ES-I3 (cell line): ENCODE data around the gene RNF144A.

Experiments used
- H3K36me3 ChIP-seq: 2 replicates; pipeline ENCODE4 v1.6.1; 2013; ENCODE audit warnings: mild to moderate bottlenecking, low read length, control low read depth, moderate library complexity; ENCODE audit not compliant: insufficient read depth
- H3K4me1 ChIP-seq: 2 replicates; pipeline ENCODE4 v1.6.1; 2013; ENCODE audit warnings: mild to moderate bottlenecking, control low read depth, low read length; ENCODE audit not compliant: insufficient read depth
- H3K9ac ChIP-seq: 2 replicates; pipeline ENCODE4 v1.6.1; 2013; ENCODE audit warnings: low read depth, mild to moderate bottlenecking, low read length, moderate library complexity
- H3K9me3 ChIP-seq: 2 replicates; pipeline ENCODE4 v1.6.1; 2013; ENCODE audit warnings: mild to moderate bottlenecking, low read length, moderate library complexity; ENCODE audit not compliant: control insufficient read depth, insufficient read depth

RNF144A gene

DNA sequence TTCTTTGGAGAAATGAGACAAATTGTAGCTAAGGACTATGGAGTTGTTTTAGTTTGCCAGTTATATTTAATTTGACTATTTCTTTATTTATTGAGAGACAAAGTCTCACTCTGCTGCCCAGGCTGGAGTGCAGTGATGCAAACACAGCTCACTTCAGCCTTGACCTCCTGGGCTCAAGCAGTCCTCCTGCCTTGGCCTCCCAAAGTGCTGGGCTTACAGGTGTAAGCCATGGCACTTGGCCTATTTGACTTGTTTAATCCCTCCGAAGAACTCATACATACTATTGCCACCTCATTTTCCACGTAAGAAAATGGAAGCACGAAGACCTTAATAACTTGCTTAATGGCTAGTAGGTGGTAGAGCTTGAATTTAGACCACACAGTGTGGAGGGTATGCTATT, 988 bp upstream of the RNF144A start:
- peaks cover 6% of the 10 kb centered on the region; the same call in 1 of the 2 replicates for H3K4me1 ChIP-seq
- H3K36me3 ChIP-seq: no peaks in the 10 kb centered on the region
- no peaks in the 10 kb centered on the region for H3K9me3 ChIP-seq
- H3K9ac ChIP-seq: no peak overlapping the region

DNA sequence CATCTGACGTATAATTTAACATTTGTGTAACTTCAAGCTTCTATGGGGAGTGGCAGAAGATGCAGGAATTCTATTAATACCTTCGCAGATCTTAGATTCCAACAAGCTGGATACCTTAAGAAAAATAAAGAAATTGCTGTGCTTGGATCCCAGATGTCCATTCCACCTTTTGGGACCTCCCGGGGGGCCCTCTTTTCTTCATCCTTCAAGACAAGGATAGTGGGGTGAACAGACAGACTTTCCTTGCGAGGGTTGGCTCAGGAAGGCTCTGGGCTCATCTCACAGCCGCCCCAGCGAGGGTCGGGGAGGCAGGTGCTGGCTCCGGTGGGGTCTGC, 509 bp upstream of the RNF144A start:
- Histone ChIP-seq H3K36me3 (no peaks in the 10 kb centered on the region), H3K9me3 (no peaks in the 10 kb centered on the region), H3K4me1 (peaks cover 8% of the 10 kb centered on the region; the same call in 1 of the 2 replicates), H3K9ac (peak overlapping the region; percentile 74)

DNA sequence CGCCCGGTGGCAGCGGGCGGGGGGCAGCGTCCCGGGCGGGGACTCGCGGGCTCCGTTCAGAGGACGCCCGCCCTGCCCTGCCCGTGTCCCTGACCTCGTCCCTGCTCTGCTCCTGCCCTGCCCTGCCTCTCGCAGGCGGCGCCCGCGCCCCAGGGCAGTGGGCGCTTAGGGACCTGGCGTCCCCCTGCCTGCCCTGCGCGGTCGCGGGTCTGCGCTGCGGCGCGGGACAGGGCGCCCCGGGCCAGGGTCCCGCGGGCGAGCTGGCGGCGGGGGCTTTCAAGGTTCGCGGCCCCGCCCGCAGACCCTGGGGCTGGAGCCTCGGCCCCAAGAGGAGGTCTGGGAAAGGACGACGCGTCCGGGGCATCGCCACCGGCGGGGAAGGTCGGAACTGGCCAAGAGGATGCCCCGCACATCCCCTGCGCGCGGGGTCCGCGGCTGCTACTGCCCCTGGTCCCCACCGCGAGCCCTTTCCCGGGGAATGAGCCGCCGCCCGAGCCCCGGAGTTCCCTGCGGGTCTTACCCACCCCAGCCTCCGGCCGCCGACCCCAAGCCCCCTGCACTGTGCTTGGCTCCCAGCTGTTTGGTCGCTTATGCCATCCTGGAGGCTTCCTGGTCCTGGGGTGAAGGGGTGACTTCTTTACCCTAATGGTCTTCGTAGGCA, 679 bp downstream of the RNF144A start:
- Histone ChIP-seq H3K9ac (peak overlapping the region; percentile 74), H3K36me3 (no peaks in the 10 kb centered on the region)

DNA sequence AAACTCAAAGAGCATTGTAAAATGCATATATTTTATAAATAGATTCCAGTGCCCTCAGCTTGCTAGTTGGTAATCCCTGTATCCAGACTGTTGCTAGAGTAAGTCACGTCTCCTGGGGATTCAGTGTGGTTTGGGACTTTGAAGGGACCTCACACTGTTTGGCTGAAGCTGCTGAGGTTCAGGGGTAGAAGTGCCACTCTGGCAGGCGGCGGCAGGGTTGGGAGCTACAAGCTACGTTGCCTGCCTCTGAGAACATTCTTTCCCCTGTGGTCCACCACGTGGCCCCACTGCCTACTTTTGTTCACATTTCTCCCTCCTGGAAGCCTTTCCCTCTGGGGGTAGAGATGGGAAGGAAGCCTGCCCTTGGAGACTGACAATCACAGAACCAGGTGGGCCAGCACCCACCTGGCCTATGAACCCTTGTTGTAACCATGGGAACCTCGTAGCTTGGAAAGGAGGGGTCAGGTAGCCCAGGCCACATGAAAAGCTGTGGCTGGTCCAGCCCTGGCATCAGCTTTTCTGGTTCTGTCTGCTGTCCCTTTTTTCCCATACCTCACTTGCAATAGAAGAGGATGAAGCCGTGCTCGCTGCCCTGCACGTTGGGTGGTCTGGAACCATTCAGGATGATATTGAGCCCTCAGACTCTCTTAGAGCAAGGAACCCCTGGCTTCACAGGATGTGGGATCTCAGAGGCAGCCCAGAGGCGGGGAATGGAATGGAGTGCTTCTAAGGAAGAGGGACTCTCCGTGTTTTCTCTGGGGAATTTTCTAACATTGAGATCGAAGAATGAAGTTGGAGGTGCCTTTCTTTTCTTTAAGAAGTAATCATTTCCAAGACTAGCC, 2.9 kb downstream of the RNF144A start:
- Histone ChIP-seq H3K36me3 (no peaks in the 10 kb centered on the region), H3K9ac (no peak overlapping the region), H3K4me1 (peaks cover 14% of the 10 kb centered on the region; the same call in 1 of the 2 replicates), H3K9me3 (no peaks in the 10 kb centered on the region)

More for the DNA sequence above, 679 bp downstream of the RNF144A start:
- Histone ChIP-seq H3K9me3 (no peaks in the 10 kb centered on the region), H3K4me1 (peaks cover 14% of the 10 kb centered on the region; the same call in 1 of the 2 replicates)

DNA sequence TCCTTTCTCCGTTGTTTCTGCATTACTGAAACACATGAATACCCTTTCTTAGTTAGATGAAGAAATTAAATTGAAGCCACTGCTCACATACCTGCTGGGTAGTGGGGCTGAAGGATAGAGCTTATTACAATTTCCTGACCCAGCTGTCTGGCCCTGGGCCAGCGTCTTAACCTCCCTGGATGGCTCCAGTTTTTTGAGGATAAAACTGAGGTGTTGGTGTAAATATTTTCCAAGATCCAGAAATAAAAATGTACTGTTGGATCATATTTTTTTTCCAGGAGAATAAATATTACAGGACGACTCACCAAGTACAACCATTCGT, 3.5 kb downstream of the RNF144A start:
- peaks cover 11% of the 10 kb centered on the region; the same call in 1 of the 2 replicates for H3K4me1 ChIP-seq
- H3K9me3 ChIP-seq: no peaks in the 10 kb centered on the region
- H3K9ac ChIP-seq: no peak overlapping the region
- H3K36me3 ChIP-seq: no peaks in the 10 kb centered on the region

DNA sequence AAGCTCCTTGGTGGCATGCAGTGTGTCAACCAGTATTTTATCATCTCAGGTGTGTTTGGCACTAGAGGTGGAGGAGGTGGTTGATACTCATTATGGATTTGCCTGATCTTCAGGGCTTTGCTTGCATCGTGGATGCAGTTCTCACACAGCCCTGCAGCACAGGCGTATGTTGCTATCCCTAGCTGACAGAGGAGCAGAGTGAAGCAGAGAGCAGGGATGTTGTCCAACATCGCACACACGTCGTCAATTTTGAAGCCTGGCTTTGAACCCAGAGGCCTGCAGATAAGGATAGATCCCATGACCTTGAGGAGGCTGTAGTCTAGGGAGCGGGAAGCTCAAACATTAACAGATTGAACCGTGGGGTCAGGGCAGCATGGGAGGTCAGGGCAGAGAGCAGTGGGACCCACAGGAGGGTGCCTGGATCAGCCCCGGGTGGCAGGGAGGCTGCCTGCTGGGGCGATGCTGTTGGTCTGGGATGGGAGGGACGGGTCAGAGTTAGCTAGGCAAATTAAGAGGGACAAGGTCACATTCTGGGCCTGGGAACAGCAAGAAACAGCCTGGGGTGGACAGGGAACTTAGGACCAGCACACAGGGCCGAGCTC, 4.2 kb downstream of the RNF144A start:
- H3K9ac ChIP-seq: no peak overlapping the region

DNA sequence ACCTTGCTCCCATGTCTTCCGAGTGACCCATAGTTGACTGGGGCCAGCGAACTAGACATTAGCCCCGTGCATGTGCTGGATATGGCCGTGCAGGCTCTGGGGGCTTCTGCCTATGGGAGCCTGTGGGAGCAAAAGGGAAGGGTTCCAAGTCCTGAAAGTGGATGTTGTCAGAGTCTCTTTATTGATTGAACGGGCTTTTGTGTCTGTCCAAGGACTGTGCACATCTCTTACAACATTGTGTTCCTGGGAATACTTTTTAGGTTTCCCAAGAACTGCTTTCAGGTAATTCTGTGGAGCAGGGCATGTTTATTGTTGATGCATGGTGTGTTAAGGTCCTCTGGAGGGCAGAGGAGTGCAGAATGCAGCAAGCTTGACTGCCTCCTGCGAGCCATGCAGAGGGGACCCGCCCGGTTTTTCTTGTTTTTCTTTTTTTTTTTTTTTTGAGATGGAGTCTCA, 5.0 kb downstream of the RNF144A start:
- Histone ChIP-seq H3K36me3 (no peaks in the 10 kb centered on the region), H3K4me1 (peaks cover 8% of the 10 kb centered on the region; the same call in 1 of the 2 replicates), H3K9ac (no peak overlapping the region), H3K9me3 (no peaks in the 10 kb centered on the region)

More for the DNA sequence above, 4.2 kb downstream of the RNF144A start:
- peaks cover 8% of the 10 kb centered on the region; the same call in 1 of the 2 replicates for H3K4me1 ChIP-seq
- H3K36me3 ChIP-seq: no peaks in the 10 kb centered on the region
- H3K9me3 ChIP-seq: no peaks in the 10 kb centered on the region

DNA sequence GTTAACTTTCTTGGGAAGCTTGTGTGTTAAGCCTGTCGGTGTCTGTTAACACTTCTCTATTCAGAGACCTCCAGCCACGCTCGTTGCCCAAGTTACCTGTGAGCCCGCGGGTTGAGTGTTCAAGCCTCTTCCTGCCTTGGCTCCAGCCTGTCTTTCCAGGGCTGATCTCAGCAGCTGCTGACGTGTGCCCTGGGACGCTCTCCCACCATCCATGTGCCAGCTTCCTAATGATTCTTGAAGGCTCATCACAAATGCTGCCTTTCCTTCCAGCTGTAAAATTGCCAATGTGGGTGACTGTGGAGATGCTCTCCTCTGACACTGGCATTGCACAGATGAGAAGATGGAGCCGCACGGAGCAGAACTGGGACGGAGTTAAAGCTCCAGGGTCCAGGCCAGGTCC, 6.1 kb downstream of the RNF144A start:
- peaks cover 8% of the 10 kb centered on the region; the same call in 1 of the 2 replicates for H3K4me1 ChIP-seq
- H3K9ac ChIP-seq: no peak overlapping the region
- H3K9me3 ChIP-seq: no peaks in the 10 kb centered on the region
- H3K36me3 ChIP-seq: no peaks in the 10 kb centered on the region

DNA sequence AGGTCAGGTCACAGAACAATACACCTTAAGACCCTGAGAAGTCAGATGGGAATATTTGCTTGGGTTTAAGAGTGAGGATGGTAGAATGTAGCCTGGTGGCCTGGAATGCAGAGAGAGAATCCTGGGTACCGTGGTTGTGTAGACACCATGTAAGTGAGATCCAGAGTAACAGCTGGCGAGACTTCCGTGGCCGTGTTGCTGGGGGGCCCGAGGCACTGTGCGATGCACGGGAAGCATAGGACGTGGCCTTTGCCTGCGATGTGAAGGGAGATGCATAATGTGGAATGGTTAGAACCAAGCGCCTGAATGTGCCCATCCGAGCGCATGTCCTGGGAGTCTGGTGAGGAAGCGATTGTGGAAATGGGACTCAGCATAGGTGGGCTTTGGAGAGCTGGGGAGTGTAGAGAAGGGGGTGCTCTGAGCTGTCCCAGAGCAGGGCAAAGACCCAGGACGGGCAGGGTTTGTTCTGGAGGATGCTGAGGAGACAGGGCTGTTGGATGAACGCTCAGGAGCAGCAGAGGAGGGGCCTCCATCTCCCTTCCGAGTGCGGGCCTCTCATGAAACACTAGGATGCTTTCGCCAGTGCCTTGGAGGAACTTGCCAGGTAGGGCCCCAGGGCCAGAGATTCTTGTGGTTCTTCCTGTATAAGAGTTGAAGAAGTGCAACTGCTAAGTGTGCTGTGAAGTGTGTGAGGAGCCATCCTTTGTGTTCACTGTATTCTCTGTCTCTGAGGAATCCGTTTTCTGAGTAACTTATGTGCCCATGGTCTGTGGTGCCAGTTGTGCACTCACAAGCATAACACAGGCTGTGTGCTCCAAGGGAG, 7.1 kb downstream of the RNF144A start:
- no peaks in the 10 kb centered on the region for H3K9me3 ChIP-seq
- no peaks in the 10 kb centered on the region for H3K36me3 ChIP-seq
- peaks cover 8% of the 10 kb centered on the region; the same call in 1 of the 2 replicates for H3K4me1 ChIP-seq
- no peak overlapping the region for H3K9ac ChIP-seq

DNA sequence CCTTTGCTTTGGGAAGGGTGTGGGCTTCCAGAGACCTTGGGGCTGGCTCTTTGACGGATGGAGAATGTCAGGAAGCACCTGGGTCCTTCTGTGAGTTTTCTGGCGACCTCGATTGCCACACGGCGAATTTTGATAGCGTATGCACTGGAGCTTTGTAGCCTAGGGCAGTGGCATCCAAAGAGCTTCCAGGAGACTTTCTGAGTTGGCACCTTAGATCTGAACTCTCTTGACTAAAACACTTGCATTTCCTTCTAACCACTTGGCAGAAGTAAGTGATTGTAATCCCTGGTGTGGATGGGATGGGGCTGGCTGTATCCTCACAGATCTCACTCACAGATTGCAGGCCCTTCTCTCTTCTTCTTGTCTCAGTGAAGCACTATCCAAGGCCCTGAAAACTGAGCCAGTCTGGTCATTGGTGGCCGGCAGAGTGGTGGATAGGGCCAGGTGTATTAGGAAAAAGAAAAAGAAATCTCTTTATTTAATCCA, 7.8 kb downstream of the RNF144A start:
- no peaks in the 10 kb centered on the region for H3K36me3 ChIP-seq
- H3K4me1 ChIP-seq: peaks cover 8% of the 10 kb centered on the region; the same call in 1 of the 2 replicates
- H3K9ac ChIP-seq: no peak overlapping the region
- H3K9me3 ChIP-seq: no peaks in the 10 kb centered on the region

DNA sequence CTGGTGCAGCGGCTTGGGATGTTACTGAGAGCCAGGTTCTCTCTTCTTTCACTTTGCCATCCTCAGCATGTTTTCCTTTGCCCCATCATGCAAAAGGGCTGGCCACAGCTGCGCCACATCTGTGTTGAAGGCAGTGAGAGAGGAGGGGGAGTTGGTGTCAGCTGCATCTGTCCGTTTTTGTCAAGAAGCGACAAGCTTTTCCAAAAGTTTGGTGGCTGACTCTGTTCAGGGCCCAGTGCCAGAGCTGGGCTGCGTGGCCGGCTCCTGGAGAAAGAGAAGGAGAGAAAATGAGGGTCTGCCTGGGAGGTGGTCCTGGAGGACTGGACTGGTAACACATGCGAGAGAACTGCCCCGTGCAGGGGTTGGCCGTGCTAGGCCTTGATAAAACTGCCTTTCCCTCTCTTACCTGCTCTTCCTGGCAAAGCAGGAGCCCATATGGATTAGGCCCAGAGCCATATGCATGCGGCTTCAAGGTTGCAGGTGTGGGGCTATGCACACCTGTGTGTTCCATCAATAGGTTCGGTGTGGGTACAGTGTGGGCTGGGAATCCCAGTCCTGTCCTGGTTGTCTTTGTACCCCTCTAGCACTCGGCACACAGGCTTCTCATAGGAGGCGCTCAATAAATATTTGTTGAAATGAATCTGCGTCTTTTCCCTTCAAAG, 9.0 kb downstream of the RNF144A start:
- H3K9ac ChIP-seq: no peak overlapping the region
- no peaks in the 10 kb centered on the region for H3K9me3 ChIP-seq
- no peaks in the 10 kb centered on the region for H3K36me3 ChIP-seq
- H3K4me1 ChIP-seq: peaks cover 11% of the 10 kb centered on the region; the same call in 1 of the 2 replicates

DNA sequence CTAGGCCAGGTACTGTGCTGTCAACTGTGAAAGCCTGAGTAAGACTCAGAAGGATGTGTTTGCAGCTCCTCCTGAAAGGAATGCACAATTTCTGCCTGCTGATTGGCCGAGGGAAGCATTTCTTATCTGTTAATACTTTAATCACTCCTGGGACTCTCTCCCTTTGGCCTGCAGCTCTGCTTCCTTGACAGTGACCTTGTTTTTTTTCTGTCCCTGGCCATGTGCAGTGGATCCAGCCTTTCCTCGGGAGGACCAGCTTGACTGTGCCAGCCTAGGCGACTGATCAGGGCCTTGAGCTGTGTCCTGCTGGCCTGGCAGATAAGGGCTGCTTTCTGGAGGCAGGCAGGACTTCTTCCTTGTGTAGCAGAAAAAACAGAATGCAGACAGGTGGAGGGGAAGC, 10.0 kb downstream of the RNF144A start:
- H3K9me3 ChIP-seq: 0 out of 2 replicates have a peak, but pooled peaks cover 5% of the 10 kb centered on the region
- peaks cover 7% of the 10 kb centered on the region; the same call in 1 of the 2 replicates for H3K4me1 ChIP-seq
- H3K36me3 ChIP-seq: no peaks in the 10 kb centered on the region
- H3K9ac ChIP-seq: no peak overlapping the region

DNA sequence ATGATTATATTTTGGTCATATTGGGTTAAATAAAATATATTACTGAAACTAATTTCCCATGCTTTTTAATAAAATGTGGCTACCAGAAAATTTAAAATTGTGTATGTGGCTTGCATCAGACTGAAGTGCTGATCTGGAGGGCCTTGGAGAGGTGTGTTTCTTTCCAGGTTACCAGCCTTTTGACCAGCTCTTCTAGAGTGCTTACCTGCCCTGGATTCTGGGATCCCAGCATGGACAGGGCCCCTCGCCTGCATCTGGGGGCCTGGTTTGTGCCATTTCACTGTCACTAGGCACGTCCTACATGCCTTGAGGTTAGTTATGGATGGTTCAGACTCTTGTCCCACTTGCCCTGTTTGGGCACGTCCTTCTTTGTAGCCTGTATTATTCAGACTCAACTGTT, 10.5 kb downstream of the RNF144A start:
- Histone ChIP-seq H3K9ac (no peak overlapping the region), H3K4me1 (0 out of 2 replicates have a peak, but pooled peaks cover 6% of the 10 kb centered on the region), H3K36me3 (no peaks in the 10 kb centered on the region), H3K9me3 (0 out of 2 replicates have a peak, but pooled peaks cover 5% of the 10 kb centered on the region)
